Stimulated activated naive B cell treated with anti-CD40 and anti-IgM and Interleukin-4, amounts not matched to agents 10 μg/mL and 1 μg/mL and 100 μg/mL, for 72 hours (primary cell): ENCODE results near the gene ZNF862.

ENCODE experiments used
- ATAC-seq, 2 donors: fragments of 150-1000 bp; cut with Tn5 transposase; replicated peaks; 2 replicates each; pipeline ENCODE4 v1.10.0; 2021; ENCODE audit warnings: moderate library complexity in 1 of 2
- DNase-seq: peaks from one replicate; pipeline ENCODE4 v3.0.0; 2021
- H3K27ac Mint-ChIP-seq: one replicate; pipeline ENCODE4 v1.8.0; 2022; ENCODE audit warnings: mild to moderate bottlenecking, mixed read lengths
- H3K27me3 Mint-ChIP-seq, 2 donors: one replicate each; pipeline ENCODE4 v1.8.0; 2022; ENCODE audit warnings: mixed read lengths in 2 of 2
- H3K36me3 Mint-ChIP-seq, 2 donors: one replicate each; pipeline ENCODE4 v1.8.0; 2022; ENCODE audit warnings: mixed read lengths in 2 of 2, mild to moderate bottlenecking in 1 of 2
- H3K4me1 Mint-ChIP-seq, 2 donors: one replicate each; pipeline ENCODE4 v1.8.0; 2022; ENCODE audit warnings: mixed read lengths in 2 of 2, mild to moderate bottlenecking in 1 of 2
- H3K4me3 Mint-ChIP-seq, 2 donors: one replicate each; pipeline ENCODE4 v1.8.0; 2022; ENCODE audit warnings: mild to moderate bottlenecking in 2 of 2, mixed read lengths in 2 of 2, moderate library complexity in 1 of 2
- H3K9me3 Mint-ChIP-seq, 2 donors: one replicate each; pipeline ENCODE4 v1.8.0; 2022; ENCODE audit warnings: mixed read lengths in 2 of 2, mild to moderate bottlenecking in 1 of 2

The ZNF862 gene

DNA sequence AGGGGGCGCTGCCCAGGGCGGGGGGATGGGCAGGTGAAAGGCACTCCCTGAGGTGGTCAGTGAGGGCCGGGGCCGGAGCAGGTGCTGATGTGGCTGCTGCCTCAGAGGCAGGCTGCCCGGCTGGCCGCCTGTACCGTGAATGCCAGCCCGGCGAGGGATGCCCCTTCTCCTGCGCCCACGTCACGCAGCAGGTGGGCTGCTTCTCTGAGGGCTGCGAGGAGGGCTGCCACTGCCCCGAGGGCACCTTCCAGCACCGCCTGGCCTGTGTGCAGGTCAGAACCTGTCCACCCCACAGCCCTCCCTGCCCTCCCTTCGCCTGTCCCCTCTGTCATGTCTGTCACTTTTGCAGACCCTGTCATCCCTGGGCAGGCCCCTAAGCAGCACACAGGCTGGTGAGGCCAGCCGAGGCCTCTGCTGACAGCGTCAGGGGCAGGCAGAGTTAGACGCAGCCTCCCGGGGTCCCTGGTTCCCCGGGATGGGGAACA, 21.9 kb upstream of the ZNF862 start:
- Mint-ChIP-seq H3K27me3 (peaks cover 4 to 6% of the 10 kb centered on the region in 2 donors), H3K27ac (no peak overlapping the region), H3K4me3 (no peak overlapping the region), H3K9me3 (no peaks in the 10 kb centered on the region), H3K4me1 (no peaks in the 10 kb centered on the region), H3K36me3 (no peaks in the 10 kb centered on the region)
- ATAC-seq (no peak), DNase-seq (no peak)

- no peak overlapping the region for H3K4me3 Mint-ChIP-seq
- no peaks in the 10 kb centered on the region for H3K36me3 Mint-ChIP-seq
- H3K4me1 Mint-ChIP-seq = no peaks in the 10 kb centered on the region
- no peak for DNase-seq
- H3K27me3 Mint-ChIP-seq = peaks cover 4 to 6% of the 10 kb centered on the region in 2 donors
- ATAC-seq = no peak
- H3K27ac Mint-ChIP-seq = no peak overlapping the region
- H3K9me3 Mint-ChIP-seq = no peaks in the 10 kb centered on the region
Measured at GRCh38 chr7:149816794-149817193, 21.4 kb upstream of the ZNF862 start.

GRCh38 chr7:149817301-149817771, 20.8 kb upstream of the ZNF862 start:
- Mint-ChIP-seq H3K36me3 (no peaks in the 10 kb centered on the region), H3K27ac (peak overlapping the region; percentile 9), H3K4me3 (no peak overlapping the region), H3K9me3 (no peaks in the 10 kb centered on the region), H3K4me1 (peaks cover 0 to 2% of the 10 kb centered on the region in 2 donors), H3K27me3 (peaks cover 6 to 8% of the 10 kb centered on the region in 2 donors)
- DNase-seq (no peak), ATAC-seq (no peak)

- H3K9me3 Mint-ChIP-seq = no peaks in the 10 kb centered on the region
- no peak overlapping the region for H3K27ac Mint-ChIP-seq
- no peaks in the 10 kb centered on the region for H3K36me3 Mint-ChIP-seq
- H3K4me1 Mint-ChIP-seq = peaks cover 0 to 6% of the 10 kb centered on the region in 2 donors
- ATAC-seq = no peak
- no peak for DNase-seq
- H3K27me3 Mint-ChIP-seq = peaks cover 11 to 13% of the 10 kb centered on the region in 2 donors
- H3K4me3 Mint-ChIP-seq = no peak overlapping the region
Measured at GRCh38 chr7:149817836-149818535, 20.2 kb upstream of the ZNF862 start.

GRCh38 chr7:149818536-149818840, 19.7 kb upstream of the ZNF862 start:
- Mint-ChIP-seq H3K27me3 (peaks cover 16 to 18% of the 10 kb centered on the region in 2 donors), H3K4me3 (no peak overlapping the region), H3K4me1 (peaks cover 0 to 7% of the 10 kb centered on the region in 2 donors), H3K9me3 (no peaks in the 10 kb centered on the region), H3K36me3 (no peaks in the 10 kb centered on the region), H3K27ac (no peak overlapping the region)
- ATAC-seq (no peak), DNase-seq (no peak)

DNA sequence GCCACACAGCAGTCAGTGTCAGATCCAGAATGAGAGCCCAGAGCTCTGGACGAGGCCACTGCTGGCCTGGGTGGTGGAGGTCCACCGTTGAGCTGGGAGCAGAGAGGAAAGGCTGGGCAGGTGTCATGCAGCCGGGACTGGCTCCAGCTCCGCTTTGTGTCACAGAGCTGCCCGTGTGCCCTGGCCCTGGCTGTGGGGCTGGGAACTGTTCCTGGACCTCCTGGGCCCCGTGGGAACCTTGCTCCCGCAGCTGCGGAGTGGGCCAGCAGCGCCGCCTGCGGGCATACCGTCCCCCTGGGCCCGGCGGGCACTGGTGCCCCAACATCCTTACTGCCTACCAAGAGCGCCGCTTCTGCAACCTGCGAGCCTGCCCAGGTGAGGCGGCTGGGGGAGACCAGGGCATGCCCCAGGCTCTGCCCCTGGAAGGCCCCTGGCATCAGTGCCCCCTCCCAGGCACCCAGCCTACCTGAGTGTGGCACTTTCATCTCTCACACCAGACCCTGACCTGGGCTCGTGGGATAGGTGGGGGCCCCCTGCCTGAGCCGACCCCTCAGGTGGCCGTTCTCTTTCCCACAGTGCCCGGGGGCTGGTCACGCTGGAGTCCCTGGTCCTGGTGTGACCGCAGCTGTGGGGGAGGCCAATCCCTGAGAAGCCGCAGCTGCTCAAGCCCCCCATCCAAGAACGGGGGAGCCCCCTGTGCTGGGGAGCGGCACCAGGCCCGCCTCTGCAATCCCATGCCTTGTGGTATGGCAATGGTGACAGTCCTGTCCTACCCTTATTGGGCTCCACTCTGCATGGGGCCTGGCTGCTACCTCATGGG, 18.8 kb upstream of the ZNF862 start:
- peaks cover 14 to 18% of the 10 kb centered on the region in 2 donors for H3K27me3 Mint-ChIP-seq
- no peaks in the 10 kb centered on the region for H3K36me3 Mint-ChIP-seq
- no peak for DNase-seq
- H3K4me3 Mint-ChIP-seq = no peak overlapping the region
- no peaks in the 10 kb centered on the region for H3K9me3 Mint-ChIP-seq
- no peak for ATAC-seq
- peaks cover 0 to 7% of the 10 kb centered on the region in 2 donors for H3K4me1 Mint-ChIP-seq
- peak overlapping the region; percentile 25 for H3K27ac Mint-ChIP-seq

DNA sequence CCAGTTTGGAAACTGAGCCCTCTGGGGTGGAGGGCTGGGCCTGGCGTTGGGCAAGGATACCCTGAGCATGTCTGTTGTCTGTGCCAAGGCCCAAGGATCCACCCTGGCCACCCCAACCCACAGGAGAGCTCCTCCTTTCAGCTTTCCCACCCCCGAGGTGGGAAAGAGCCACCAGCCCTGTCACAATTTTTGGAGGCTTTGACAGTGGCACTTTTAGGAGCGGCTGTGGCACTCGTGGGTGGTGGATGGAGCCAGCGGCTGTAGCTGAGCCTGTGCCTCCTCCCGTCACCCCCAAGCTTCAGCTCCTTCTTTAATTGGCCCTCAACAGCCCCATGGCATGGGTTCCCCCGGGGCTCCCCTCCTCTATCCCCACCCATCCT, 18.2 kb upstream of the ZNF862 start:
- Mint-ChIP-seq H3K27ac (no peak overlapping the region), H3K4me3 (no peak overlapping the region), H3K9me3 (no peaks in the 10 kb centered on the region), H3K4me1 (peaks cover 0 to 7% of the 10 kb centered on the region in 2 donors), H3K27me3 (peaks cover 14 to 18% of the 10 kb centered on the region in 2 donors), H3K36me3 (no peaks in the 10 kb centered on the region)
- no peak for ATAC-seq
- DNase-seq = no peak

DNA sequence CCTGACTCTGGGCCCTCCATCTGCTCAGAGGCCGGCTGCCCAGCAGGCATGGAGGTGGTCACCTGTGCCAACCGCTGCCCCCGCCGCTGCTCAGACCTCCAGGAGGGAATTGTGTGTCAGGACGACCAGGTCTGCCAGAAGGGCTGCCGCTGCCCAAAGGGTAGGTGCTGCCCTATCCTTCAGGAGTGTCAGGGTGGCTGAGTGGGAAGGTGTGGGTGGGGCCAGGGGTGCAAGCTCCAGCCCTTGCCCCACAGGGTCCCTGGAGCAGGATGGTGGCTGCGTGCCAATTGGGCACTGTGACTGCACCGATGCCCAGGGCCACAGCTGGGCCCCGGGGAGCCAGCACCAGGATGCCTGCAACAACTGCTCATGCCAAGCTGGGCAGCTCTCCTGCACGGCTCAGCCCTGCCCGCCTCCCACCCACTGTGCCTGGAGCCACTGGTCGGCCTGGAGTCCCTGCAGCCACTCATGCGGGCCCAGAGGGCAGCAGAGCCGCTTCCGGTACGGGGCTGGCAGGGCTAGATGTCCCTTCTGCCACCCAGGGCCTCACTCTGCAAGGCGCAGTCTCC, 17.5 kb upstream of the ZNF862 start:
- Mint-ChIP-seq H3K27ac (no peak overlapping the region), H3K27me3 (peaks cover 14 to 18% of the 10 kb centered on the region in 2 donors), H3K9me3 (no peaks in the 10 kb centered on the region), H3K4me3 (no peak overlapping the region), H3K36me3 (no peaks in the 10 kb centered on the region), H3K4me1 (peaks cover 0 to 7% of the 10 kb centered on the region in 2 donors)
- ATAC-seq (no peak), DNase-seq (no peak)

DNA sequence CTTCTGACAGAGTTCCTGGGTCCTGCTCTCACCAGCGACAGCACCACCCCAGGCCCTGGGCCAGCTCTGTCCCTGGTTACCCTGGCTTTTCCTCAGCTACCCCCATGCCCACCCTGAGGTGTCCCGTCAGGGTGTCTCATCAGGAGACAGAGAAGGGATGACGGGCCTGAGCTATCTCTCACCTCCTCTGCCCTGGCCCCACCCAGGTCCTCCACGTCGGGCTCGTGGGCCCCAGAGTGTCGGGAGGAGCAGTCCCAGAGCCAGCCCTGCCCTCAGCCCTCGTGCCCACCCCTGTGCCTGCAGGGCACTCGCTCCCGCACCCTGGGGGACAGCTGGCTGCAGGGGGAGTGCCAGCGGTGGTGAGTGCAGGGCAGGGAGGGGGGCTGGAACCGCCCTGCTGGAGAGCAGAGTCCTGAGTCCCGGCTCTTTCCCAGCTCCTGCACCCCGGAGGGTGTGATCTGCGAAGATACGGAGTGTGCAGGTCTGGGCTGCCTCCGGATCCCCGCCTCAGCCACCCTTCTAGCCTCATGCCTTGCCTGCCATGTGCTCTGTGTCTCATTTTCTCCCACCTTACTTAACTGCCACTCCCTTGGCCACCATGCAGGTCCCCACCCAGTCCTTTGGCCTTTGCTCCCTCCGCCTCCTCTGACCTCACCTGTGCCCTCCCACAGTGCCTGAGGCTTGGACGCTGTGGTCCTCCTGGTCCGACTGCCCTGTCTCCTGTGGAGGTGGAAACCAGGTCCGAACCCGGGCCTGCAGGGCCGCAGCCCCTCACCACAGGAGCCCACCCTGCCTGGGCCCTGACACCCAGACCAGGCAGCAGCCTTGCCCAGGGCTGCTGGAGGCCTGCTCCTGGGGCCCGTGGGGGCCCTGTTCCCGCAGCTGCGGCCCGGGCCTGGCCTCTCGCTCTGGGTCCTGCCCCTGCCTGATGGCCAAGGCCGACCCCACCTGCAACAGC, 16.7 kb upstream of the ZNF862 start:
- Mint-ChIP-seq H3K4me3 (no peak overlapping the region), H3K9me3 (no peaks in the 10 kb centered on the region), H3K36me3 (no peaks in the 10 kb centered on the region), H3K27ac (no peak overlapping the region), H3K4me1 (peaks cover 0 to 7% of the 10 kb centered on the region in 2 donors), H3K27me3 (peaks cover 14 to 18% of the 10 kb centered on the region in 2 donors)
- DNase-seq (no peak), ATAC-seq (no peak)

- no peaks in the 10 kb centered on the region for H3K36me3 Mint-ChIP-seq
- ATAC-seq = no peak
Measured at GRCh38 chr7:149822353-149822943, 15.7 kb upstream of the ZNF862 start.

DNA sequence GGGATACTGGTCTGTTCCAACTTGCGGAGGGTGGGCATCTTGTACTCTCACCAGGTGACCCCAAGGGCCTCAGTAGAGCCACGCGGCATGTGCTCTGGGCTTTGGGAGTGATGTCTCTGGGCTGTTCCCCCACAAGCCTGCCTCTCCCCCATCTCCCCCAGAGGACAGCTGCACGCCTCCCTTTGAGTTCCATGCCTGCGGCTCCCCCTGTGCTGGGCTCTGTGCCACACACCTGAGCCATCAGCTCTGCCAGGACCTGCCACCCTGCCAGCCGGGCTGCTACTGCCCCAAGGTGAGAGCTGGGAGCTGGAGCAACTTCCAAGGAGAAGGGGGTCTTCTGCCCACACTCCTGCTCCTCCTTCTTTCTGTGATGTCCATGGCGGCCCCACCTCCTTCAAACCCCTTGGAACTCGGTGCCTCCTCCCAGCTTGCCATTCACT, 15.0 kb upstream of the ZNF862 start:
- Mint-ChIP-seq H3K27ac (no peak overlapping the region), H3K4me3 (no peak overlapping the region), H3K4me1 (peaks cover 0 to 7% of the 10 kb centered on the region in 2 donors), H3K27me3 (peaks cover 12 to 14% of the 10 kb centered on the region in 2 donors), H3K9me3 (no peaks in the 10 kb centered on the region), H3K36me3 (no peaks in the 10 kb centered on the region)
- DNase-seq (no peak), ATAC-seq (no peak)

More at GRCh38 chr7:149822353-149822943, 15.7 kb upstream of the ZNF862 start:
- Mint-ChIP-seq H3K4me3 (no peak overlapping the region), H3K9me3 (no peaks in the 10 kb centered on the region), H3K4me1 (peaks cover 0 to 7% of the 10 kb centered on the region in 2 donors), H3K27me3 (peaks cover 12 to 14% of the 10 kb centered on the region in 2 donors), H3K27ac (no peak overlapping the region)
- no peak for DNase-seq

- no peaks in the 10 kb centered on the region for H3K9me3 Mint-ChIP-seq
- no peak for DNase-seq
- H3K27ac Mint-ChIP-seq = no peak overlapping the region
- H3K27me3 Mint-ChIP-seq = peaks cover 12 to 14% of the 10 kb centered on the region in 2 donors
- no peak for ATAC-seq
- H3K36me3 Mint-ChIP-seq = no peaks in the 10 kb centered on the region
- H3K4me3 Mint-ChIP-seq = no peak overlapping the region
- peaks cover 0 to 7% of the 10 kb centered on the region in 2 donors for H3K4me1 Mint-ChIP-seq
Measured at GRCh38 chr7:149823631-149824199, 14.5 kb upstream of the ZNF862 start.

- DNase-seq (no peak), ATAC-seq (no peak)
- Mint-ChIP-seq H3K4me1 (peaks cover 0 to 7% of the 10 kb centered on the region in 2 donors), H3K27me3 (peaks cover 12 to 14% of the 10 kb centered on the region in 2 donors), H3K27ac (no peak overlapping the region), H3K36me3 (no peaks in the 10 kb centered on the region), H3K4me3 (no peak overlapping the region), H3K9me3 (no peaks in the 10 kb centered on the region)
Measured at GRCh38 chr7:149824301-149824741, 13.9 kb upstream of the ZNF862 start.
